ENCODE data around the gene ADGRF3.
"Not testable (repeated sequence)": the region's sequence is repeated elsewhere in the genome, so short reads cannot be mapped to it uniquely, and the experiment has no call there.

GRCh38 chr2:26305094-26305493, 41.5 kb downstream of the ADGRF3 start:
- not testable (repeated sequence) for TF ChIP-seq CTCF (conservative IDR thresholded peaks at IDR 0.05); ZFX (IDR thresholded peaks at IDR 0.05)

All from C4-2B (cell line).